ENCODE data around the gene TNFSF11. TPM values are rescaled to one million over a fixed set of nuclear protein-coding genes. Genes with fewer than 3 reads are reported as not detected.

Gene TNFSF11
- total and polyA plus RNA-seq, 2 experiments from 2014 or later = 9.9 TPM

DNA sequence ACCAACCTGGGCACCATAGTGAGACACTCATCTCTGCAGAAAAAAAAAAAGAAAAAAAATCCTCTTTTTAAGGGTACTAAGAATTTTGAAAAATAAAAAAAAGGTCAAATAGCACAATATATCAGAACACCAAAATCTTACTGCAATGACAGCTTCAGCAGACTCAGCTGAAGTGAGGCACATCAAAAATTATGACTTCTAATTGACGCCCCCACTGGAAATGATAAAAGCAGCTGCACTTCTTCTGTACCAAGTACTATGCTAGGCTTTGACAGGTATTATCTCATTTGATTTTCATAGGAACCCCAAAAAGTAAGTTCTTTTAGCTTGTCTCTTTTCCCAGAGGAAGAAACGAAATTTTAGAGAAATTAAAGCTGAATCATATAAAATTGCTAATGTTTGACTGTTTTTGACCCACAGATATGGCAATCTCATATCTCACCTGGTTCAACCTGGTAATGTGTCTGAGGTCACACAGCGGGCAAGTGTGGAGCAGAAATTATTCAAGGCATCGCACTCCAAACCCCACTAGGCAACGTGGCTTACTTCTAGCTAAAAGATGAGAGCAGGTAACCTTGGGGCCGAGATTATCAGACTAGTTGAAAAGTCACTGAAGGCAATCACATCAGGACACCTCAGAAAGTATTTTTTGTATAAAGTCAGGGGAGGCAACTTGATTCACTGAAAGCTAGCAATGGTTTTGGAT lies 78.1 kb downstream of the TNFSF11 start (continued):
- TF ChIP-seq ETS1 (IDR thresholded peaks at IDR 0.05) (no peak), CTCF (conservative IDR thresholded peaks at IDR 0.05; ENCODE audit: low read depth in 2 of 2) (no peak), STAT1 (IDR thresholded peaks at IDR 0.05; ENCODE audit: unreplicated experiment) (no peak), REST (IDR thresholded peaks at IDR 0.05; ENCODE audit: unreplicated experiment) (no peak), EZH2phosphoT487 (IDR thresholded peaks at IDR 0.05; ENCODE audit: unreplicated experiment) (no peak), ZNF331 (CRISPR knock-in tag; IDR thresholded peaks at IDR 0.05; ENCODE audit: low read depth) (no peak), EZH2 (IDR thresholded peaks at IDR 0.05; ENCODE audit: low read depth, unreplicated experiment) (no peak)

DNA sequence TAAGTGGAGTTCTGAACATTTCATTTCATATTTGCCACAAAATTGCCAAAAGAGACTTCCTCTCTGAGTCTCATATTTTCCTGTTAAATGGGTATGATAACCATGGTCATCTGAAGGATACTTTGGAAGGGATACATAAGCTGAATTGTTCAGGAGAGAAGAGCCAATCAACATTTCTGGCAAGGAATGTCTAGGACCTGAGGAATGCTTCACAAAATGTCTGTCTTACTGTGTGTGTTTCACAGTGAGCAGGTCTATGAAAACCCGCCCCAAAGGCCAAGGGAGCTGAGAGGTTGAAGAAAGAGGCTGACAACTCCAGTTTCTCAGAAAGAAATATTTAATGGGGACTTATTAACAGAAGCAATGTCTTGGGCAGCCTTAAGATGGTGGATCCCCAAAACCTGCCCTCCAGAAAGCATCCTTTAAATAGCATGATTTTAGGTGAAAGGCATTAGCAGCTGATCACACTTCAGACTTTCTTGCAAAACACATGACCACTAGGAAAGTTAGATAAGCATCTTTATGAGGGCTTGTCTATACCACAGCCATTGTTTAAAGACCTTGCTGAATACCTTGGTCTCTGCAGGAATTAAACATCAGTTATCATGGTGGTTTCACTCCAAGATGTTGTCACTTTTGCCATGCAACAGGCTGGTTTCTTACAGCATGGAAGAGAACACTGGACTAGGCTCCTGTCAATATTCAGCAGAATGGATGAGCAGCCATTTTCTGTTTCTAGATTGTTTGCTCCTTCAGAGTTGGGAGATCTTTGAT lies 78.9 kb downstream of the TNFSF11 start:
- Mint-ChIP-seq H3K4me3 (no peak overlapping the region), H3K36me3 (ENCODE audit: low read depth) (no peaks in the 10 kb centered on the region), H3K4me1 (peaks cover 27% of the 10 kb centered on the region), H3K27ac (no peak overlapping the region), H3K9me3 (no peaks in the 10 kb centered on the region; the same call in 1 of the 3 replicates), H3K27me3 (ENCODE audit: insufficient read depth, low read depth, poor library complexity) (peaks cover 2% of the 10 kb centered on the region)
- no peaks in the 10 kb centered on the region for H3K36me3 ChIP-seq (ENCODE audit: insufficient read depth)
- TF ChIP-seq EZH2 (IDR thresholded peaks at IDR 0.05; ENCODE audit: low read depth, unreplicated experiment) = no peak
- no peak overlapping the region for H2AFZ ChIP-seq
- no peaks in the 10 kb centered on the region for H3K27me3 ChIP-seq (ENCODE audit: insufficient read depth)
- H3K4me2 ChIP-seq = no peak overlapping the region
- no peaks in the 10 kb centered on the region for H3F3A ChIP-seq (replicated peaks; ENCODE audit: low read depth)
- DNase-seq (ENCODE audit: low spot score) (peak; percentile 14), ATAC-seq (no peak)
- no peaks in the 10 kb centered on the region for H4K20me1 ChIP-seq (replicated peaks; ENCODE audit: insufficient read depth)
- no peak overlapping the region for H3K27ac ChIP-seq (ENCODE audit: low read depth)
- no peak overlapping the region for H3K4me3 ChIP-seq
- H3K9me2 ChIP-seq (ENCODE audit: insufficient read depth) = peaks cover 6% of the 10 kb centered on the region; the same call in 1 of the 2 replicates
- peaks cover 18% of the 10 kb centered on the region; the same call in 1 of the 2 replicates for H3K4me1 ChIP-seq (ENCODE audit: insufficient read depth)
- H3K79me2 ChIP-seq (replicated peaks; ENCODE audit: insufficient read depth) = no peaks in the 10 kb centered on the region
